ENCODE results near the gene LPAR3.

The LPAR3 gene

GRCh38 chr1:84774669-84775534 lies 118.1 kb downstream of the LPAR3 start:
- no peak for DNase-seq (ENCODE audit: low read depth)

- no peak for DNase-seq (ENCODE audit: low read depth)
These were observed 119.0 kb downstream of the LPAR3 start for GRCh38 chr1:84773933-84774497.

DNA sequence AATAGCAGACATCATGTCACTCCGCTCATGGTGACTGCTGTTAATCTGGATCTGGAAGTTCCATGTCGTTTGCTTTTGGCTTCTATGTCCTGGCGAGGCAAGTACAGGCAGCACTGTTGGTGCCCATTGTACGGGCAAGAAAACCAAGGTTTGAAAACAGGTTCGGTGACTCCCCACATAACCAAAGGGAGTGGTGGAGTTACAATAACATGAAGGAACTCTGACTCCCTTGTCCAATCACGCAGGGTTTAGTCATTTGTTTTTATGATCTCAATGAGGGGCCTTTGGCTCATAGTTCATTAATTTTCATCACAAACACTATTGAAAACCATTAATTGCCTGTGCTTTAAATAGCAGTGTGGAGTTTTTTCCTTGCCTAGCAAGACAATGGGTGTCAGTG lies 119.8 kb downstream of the LPAR3 start:
- DNase-seq (ENCODE audit: low read depth), result no peak

GRCh38 chr1:84772428-84772943 lies 120.5 kb downstream of the LPAR3 start:
- DNase-seq (ENCODE audit: low read depth), result peak; percentile 61

DNA sequence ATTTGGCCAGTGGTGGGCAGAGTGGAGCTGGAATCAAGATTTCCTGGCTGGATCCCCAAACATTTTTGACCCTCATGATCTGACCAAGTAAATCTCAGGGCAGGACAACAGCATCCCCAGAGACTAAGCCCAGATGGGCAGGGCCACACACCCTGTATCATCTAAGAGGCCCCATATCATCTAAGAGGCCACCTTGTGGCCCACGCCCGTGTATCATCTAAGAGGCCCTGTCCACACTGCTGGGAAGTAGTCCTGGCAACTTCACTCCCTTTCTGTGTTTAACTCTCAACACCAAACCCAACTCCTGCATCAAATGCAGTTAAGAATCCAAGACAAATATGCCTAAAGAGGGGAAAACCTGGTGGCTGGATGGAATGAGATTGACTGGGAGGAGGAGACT lies 121.1 kb downstream of the LPAR3 start:
- no peak for DNase-seq (ENCODE audit: low read depth)

DNA sequence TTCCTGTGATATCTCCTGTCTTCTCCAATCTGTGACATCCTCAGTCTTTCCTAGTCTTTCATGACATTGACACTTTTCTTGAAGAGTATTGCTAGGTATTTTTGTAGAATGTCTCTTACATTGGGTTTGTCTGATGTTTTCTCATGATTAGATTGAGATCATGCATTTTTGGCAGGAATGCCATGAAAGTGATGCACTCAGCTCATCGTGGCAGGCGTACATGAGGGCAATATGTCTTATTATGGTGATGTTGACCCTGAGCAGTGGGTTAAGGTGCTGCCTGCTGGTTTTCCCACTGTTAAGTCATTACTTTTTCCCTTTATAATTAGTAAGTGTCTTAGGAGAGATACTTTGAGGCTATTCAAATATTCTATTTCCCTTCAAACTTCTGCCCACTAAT lies 122.5 kb downstream of the LPAR3 start:
- no peak for DNase-seq (ENCODE audit: low read depth)

DNA sequence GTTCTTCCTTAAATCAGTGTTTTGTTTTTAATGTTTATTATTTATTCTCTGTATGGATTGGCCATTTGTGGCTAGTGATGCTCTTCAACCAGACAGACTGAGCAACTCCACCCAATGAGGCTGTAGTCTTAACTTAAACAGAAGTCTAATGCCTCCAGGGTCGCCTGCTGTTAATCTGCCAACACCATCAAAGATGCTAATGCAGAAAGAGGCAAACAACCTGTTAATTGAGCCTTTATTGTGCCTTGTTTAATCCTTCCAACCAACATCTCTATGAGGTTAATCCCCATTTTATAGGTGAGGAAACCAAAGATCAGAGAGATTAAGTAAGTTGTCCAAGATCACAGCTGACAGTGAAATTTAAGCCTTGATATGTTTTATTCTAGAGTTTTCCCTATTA lies 123.4 kb downstream of the LPAR3 start:
- DNase-seq (ENCODE audit: low read depth), result no peak

DNA sequence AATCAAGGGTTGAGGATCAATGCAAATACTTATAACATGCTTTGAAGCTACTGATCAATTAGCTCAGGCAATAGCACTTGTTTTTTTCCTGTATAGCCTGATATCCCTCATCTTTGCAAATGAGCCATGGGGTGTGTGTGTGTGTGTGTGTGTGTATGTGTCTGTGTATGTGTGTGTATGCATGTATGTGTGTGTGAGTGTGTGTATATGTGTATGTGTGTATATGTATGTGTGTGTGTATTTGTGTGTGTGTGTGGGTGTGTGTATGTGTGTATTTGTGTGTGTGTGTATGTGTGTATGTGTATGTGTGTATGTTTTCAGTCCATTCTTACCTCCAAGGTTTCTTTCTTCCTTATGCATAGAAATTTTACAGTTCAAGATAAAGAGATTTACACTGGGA lies 124.4 kb downstream of the LPAR3 start:
- DNase-seq (ENCODE audit: low read depth), result no peak

GRCh38 chr1:84763912-84764680 lies 128.9 kb downstream of the LPAR3 start:
- DNase-seq (ENCODE audit: low read depth), result no peak

GRCh38 chr1:84762664-84763063 lies 130.3 kb downstream of the LPAR3 start:
- no peak for DNase-seq (ENCODE audit: low read depth)
